SK-N-SH treated with all-trans-retinoic acid at 6 μM for 48 hours (cell line): ENCODE results near the gene CAMK2N2.

ENCODE experiments used
- ATAC-seq: fragments of 200-7000 bp; cut with Tn5 transposase; 3 replicates; pipeline ENCODE4 v1.9.1; 2020; ENCODE audit warnings: mild to moderate bottlenecking, moderate library complexity
- BACH2 ChIP-seq: fragments of 250-450 bp; sonication (Bioruptor Pico); IDR thresholded peaks from 2 replicates; pipeline ENCODE4 v1.9.0; 2021; ENCODE audit warnings: mild to moderate bottlenecking, borderline replicate concordance
- CSDC2 ChIP-seq: fragments of 250-450 bp; sonication (Bioruptor Pico); IDR thresholded peaks from 2 replicates; pipeline ENCODE4 v1.5.0; 2020; ENCODE audit warnings: mild to moderate bottlenecking, moderate library complexity
- ESRRG ChIP-seq: fragments of 250-450 bp; sonication (Bioruptor Pico); IDR thresholded peaks from 2 replicates; pipeline ENCODE4 v1.6.1; 2021; ENCODE audit warnings: mild to moderate bottlenecking
- GLIS3 ChIP-seq: fragments of 250-450 bp; sonication (Bioruptor Pico); IDR thresholded peaks from 2 replicates; pipeline ENCODE4 v1.5.0; 2020; ENCODE audit warnings: mild to moderate bottlenecking, moderate library complexity
- OSR1 ChIP-seq: fragments of 250-450 bp; sonication (Bioruptor Pico); IDR thresholded peaks from 2 replicates; pipeline ENCODE4 v1.8.0; 2022; ENCODE audit warnings: moderate library complexity, mild to moderate bottlenecking, inconsistent platforms
- PPARA ChIP-seq: fragments of 250-450 bp; sonication (Bioruptor Pico); IDR thresholded peaks from 2 replicates; pipeline ENCODE4 v1.5.0; 2020; ENCODE audit warnings: mild to moderate bottlenecking, borderline replicate concordance
- RARB ChIP-seq: fragments of 250-450 bp; sonication (Bioruptor Pico); IDR thresholded peaks from 2 replicates; pipeline ENCODE4 v1.8.0; 2021; ENCODE audit warnings: mild to moderate bottlenecking, moderate library complexity
- TCF4 ChIP-seq: fragments of 250-450 bp; sonication (Bioruptor Pico); IDR thresholded peaks from 2 replicates; pipeline ENCODE4 v1.8.0; 2021; ENCODE audit warnings: mild to moderate bottlenecking, moderate library complexity, borderline replicate concordance
- TOX ChIP-seq: fragments of 250-450 bp; sonication (Bioruptor Pico); IDR thresholded peaks from 2 replicates; pipeline ENCODE4 v1.8.0; 2021; ENCODE audit warnings: mild to moderate bottlenecking, moderate library complexity, borderline replicate concordance
- ZC3H10 ChIP-seq: fragments of 250-450 bp; sonication (Bioruptor Pico); IDR thresholded peaks from 2 replicates; pipeline ENCODE4 v1.5.1; 2021; ENCODE audit warnings: mild to moderate bottlenecking, moderate library complexity
- ZFP30 ChIP-seq: fragments of 450-650 bp; formaldehyde crosslinking; IDR thresholded peaks from 2 replicates; pipeline ENCODE4 v1.5.0; 2022; ENCODE audit warnings: mild to moderate bottlenecking, moderate library complexity
- ZNF565 ChIP-seq: fragments of 450-650 bp; formaldehyde crosslinking; conservative IDR thresholded peaks from 2 replicates; pipeline ENCODE4 v1.5.0; 2020; ENCODE audit warnings: low read depth, mild to moderate bottlenecking, moderate library complexity
- ZNF70 ChIP-seq: fragments of 450-650 bp; formaldehyde crosslinking; IDR thresholded peaks from 2 replicates; pipeline ENCODE4 v1.5.0; 2020; ENCODE audit warnings: mild to moderate bottlenecking, moderate library complexity
- ZNF8 ChIP-seq: fragments of 450-650 bp; formaldehyde crosslinking; IDR thresholded peaks from 2 replicates; pipeline ENCODE4 v1.5.0; 2020; ENCODE audit warnings: mild to moderate bottlenecking, moderate library complexity
- TF ChIP-seq, protein P1 (sequence below): fragments of 250-450 bp; sonication (Bioruptor Pico); IDR thresholded peaks from 2 replicates; pipeline ENCODE4 v1.5.0; 2020; ENCODE audit warnings: mild to moderate bottlenecking, moderate library complexity
- TF ChIP-seq, protein P2 (sequence below): fragments of 250-450 bp; sonication (Bioruptor Pico); IDR thresholded peaks from 2 replicates; pipeline ENCODE4 v1.5.1; 2021; ENCODE audit warnings: mild to moderate bottlenecking, moderate library complexity
- TF ChIP-seq, protein P3 (sequence below): fragments of 250-450 bp; sonication (Bioruptor Pico); IDR thresholded peaks from 2 replicates; pipeline ENCODE4 v1.5.1; 2020; ENCODE audit warnings: low read depth, mild to moderate bottlenecking, moderate library complexity
- TF ChIP-seq, protein P4 (sequence below): fragments of 250-450 bp; sonication (Bioruptor Pico); IDR thresholded peaks from 2 replicates; pipeline ENCODE4 v1.8.0; 2020; ENCODE audit warnings: mild to moderate bottlenecking, moderate library complexity, borderline replicate concordance

Gene CAMK2N2

GRCh38 chr3:184275961-184276910, 14.9 kb upstream of the CAMK2N2 start, which contains the start of gene ECE2:
Gene ECE2, plus strand, starts transcription at chr3:184276022. Its CDS starts 132 bp downstream, at chr3:184276154.
- no peak for ATAC-seq
- TF ChIP-seq TCF4 (CRISPR knock-in tag) = no peak
- no peak for TF ChIP-seq CSDC2 (CRISPR knock-in tag)
- TF ChIP-seq, protein P1, sequence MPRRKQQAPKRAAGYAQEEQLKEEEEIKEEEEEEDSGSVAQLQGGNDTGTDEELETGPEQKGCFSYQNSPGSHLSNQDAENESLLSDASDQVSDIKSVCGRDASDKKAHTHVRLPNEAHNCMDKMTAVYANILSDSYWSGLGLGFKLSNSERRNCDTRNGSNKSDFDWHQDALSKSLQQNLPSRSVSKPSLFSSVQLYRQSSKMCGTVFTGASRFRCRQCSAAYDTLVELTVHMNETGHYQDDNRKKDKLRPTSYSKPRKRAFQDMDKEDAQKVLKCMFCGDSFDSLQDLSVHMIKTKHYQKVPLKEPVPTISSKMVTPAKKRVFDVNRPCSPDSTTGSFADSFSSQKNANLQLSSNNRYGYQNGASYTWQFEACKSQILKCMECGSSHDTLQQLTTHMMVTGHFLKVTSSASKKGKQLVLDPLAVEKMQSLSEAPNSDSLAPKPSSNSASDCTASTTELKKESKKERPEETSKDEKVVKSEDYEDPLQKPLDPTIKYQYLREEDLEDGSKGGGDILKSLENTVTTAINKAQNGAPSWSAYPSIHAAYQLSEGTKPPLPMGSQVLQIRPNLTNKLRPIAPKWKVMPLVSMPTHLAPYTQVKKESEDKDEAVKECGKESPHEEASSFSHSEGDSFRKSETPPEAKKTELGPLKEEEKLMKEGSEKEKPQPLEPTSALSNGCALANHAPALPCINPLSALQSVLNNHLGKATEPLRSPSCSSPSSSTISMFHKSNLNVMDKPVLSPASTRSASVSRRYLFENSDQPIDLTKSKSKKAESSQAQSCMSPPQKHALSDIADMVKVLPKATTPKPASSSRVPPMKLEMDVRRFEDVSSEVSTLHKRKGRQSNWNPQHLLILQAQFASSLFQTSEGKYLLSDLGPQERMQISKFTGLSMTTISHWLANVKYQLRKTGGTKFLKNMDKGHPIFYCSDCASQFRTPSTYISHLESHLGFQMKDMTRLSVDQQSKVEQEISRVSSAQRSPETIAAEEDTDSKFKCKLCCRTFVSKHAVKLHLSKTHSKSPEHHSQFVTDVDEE (CRISPR knock-in tag) = no peak
- TF ChIP-seq, protein P2, sequence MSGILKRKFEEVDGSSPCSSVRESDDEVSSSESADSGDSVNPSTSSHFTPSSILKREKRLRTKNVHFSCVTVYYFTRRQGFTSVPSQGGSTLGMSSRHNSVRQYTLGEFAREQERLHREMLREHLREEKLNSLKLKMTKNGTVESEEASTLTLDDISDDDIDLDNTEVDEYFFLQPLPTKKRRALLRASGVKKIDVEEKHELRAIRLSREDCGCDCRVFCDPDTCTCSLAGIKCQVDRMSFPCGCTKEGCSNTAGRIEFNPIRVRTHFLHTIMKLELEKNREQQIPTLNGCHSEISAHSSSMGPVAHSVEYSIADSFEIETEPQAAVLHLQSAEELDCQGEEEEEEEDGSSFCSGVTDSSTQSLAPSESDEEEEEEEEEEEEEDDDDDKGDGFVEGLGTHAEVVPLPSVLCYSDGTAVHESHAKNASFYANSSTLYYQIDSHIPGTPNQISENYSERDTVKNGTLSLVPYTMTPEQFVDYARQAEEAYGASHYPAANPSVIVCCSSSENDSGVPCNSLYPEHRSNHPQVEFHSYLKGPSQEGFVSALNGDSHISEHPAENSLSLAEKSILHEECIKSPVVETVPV (CRISPR knock-in tag) = no peak

DNA sequence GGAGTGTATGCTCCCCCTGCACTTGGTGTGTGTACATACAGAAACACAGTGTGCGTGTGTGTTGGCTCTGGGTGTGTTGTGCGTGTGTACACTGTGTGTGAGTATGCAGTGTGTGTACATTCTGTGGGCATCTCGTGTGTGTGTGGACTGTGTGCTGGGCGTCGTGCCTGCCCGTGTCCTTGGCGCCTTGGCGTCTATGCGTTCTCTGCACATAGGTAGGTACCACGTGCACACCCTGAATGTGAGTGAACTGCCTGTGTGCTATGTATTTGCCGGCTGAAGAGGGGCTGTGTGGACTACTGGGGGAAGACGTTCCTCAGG, 14.0 kb upstream of the CAMK2N2 start:
- ATAC-seq = no peak
- TF ChIP-seq RARB (CRISPR knock-in tag) (no peak), BACH2 (no peak), TCF4 (CRISPR knock-in tag) (no peak), ZNF565 (CRISPR knock-in tag) (no peak), ZFP30 (CRISPR knock-in tag) (no peak), ZNF70 (CRISPR knock-in tag) (no peak), OSR1 (no peak), PPARA (CRISPR knock-in tag) (no peak), ESRRG (no peak), ZNF8 (CRISPR knock-in tag) (no peak), GLIS3 (no peak), TOX (CRISPR knock-in tag) (no peak), CSDC2 (CRISPR knock-in tag) (no peak), ZC3H10 (CRISPR knock-in tag) (no peak)
- TF ChIP-seq, protein P1 (CRISPR knock-in tag) = no peak
- TF ChIP-seq, protein P2 (CRISPR knock-in tag) = no peak
- TF ChIP-seq, protein P3, sequence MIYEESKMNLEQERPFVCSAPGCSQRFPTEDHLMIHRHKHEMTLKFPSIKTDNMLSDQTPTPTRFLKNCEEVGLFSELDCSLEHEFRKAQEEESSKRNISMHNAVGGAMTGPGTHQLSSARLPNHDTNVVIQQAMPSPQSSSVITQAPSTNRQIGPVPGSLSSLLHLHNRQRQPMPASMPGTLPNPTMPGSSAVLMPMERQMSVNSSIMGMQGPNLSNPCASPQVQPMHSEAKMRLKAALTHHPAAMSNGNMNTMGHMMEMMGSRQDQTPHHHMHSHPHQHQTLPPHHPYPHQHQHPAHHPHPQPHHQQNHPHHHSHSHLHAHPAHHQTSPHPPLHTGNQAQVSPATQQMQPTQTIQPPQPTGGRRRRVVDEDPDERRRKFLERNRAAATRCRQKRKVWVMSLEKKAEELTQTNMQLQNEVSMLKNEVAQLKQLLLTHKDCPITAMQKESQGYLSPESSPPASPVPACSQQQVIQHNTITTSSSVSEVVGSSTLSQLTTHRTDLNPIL (CRISPR knock-in tag) = no peak
- TF ChIP-seq, protein P4, sequence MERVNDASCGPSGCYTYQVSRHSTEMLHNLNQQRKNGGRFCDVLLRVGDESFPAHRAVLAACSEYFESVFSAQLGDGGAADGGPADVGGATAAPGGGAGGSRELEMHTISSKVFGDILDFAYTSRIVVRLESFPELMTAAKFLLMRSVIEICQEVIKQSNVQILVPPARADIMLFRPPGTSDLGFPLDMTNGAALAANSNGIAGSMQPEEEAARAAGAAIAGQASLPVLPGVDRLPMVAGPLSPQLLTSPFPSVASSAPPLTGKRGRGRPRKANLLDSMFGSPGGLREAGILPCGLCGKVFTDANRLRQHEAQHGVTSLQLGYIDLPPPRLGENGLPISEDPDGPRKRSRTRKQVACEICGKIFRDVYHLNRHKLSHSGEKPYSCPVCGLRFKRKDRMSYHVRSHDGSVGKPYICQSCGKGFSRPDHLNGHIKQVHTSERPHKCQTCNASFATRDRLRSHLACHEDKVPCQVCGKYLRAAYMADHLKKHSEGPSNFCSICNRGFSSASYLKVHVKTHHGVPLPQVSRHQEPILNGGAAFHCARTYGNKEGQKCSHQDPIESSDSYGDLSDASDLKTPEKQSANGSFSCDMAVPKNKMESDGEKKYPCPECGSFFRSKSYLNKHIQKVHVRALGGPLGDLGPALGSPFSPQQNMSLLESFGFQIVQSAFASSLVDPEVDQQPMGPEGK = no peak
